HCT116 (cell line): ENCODE measurements around the gene IGF2R.

Source experiments
- ATF3 ChIP-seq: IDR thresholded peaks from 2 replicates; pipeline ENCODE4 v1.6.1; 2012
- CTCF ChIP-seq, 3 experiments: fragments of 200-600 bp in 1 of 3; sonication (generic) in 1 of 3; IDR thresholded peaks in 2 of 3; conservative IDR thresholded peaks in 1 of 3; 2 replicates each; pipeline ENCODE4 v1.5.1; 2012 to 2017; ENCODE audit warnings: low read depth in 2 of 3, low read length in 2 of 3, antibody characterized with exemption in 1 of 3, borderline replicate concordance in 1 of 3, control low read depth in 1 of 3, mild to moderate bottlenecking in 1 of 3, mixed read lengths in 1 of 3, mixed run types in 1 of 3, moderate library complexity in 1 of 3; ENCODE audit not compliant: insufficient read depth in 1 of 3
- POLR2A ChIP-seq: IDR thresholded peaks from 2 replicates; pipeline ENCODE4 v1.7.0; 2011; ENCODE audit warnings: borderline replicate concordance; ENCODE audit not compliant: insufficient read depth, insufficient read length; ENCODE audit errors: extremely low read depth
- RAD21 ChIP-seq: IDR thresholded peaks from 2 replicates; pipeline ENCODE4 v1.6.1; 2012; ENCODE audit warnings: low read depth, mild to moderate bottlenecking
- ZNF274 ChIP-seq: fragments of 200-500 bp; sonication (Bioruptor generic); IDR thresholded peaks from 2 replicates; pipeline ENCODE4 v1.6.1; 2014; ENCODE audit warnings: mild to moderate bottlenecking, low read depth, low read length, inconsistent platforms

GRCh38 chr6:160069050-160069454 is 100.2 kb downstream of the IGF2R start:
- no peak for TF ChIP-seq ATF3
- TF ChIP-seq CTCF (IDR thresholded peaks at IDR 0.05 in 2 of 3, conservative IDR thresholded peaks at IDR 0.05 in 1 of 3; ENCODE audit: borderline replicate concordance in 1 of 3, insufficient read depth in 1 of 3, low read depth in 2 of 3, low read length in 2 of 3) = no peak
- no peak for TF ChIP-seq ZNF274
- TF ChIP-seq RAD21 = no peak
- no peak for TF ChIP-seq POLR2A
